ENCODE data around the gene WDR47. TPM values are rescaled to one million over a fixed set of nuclear protein-coding genes. Genes with fewer than 3 reads are reported as not detected.

WDR47 gene
- total RNA-seq, 2 experiments from 2014 or later = 16.2 to 18.7 TPM

DNA sequence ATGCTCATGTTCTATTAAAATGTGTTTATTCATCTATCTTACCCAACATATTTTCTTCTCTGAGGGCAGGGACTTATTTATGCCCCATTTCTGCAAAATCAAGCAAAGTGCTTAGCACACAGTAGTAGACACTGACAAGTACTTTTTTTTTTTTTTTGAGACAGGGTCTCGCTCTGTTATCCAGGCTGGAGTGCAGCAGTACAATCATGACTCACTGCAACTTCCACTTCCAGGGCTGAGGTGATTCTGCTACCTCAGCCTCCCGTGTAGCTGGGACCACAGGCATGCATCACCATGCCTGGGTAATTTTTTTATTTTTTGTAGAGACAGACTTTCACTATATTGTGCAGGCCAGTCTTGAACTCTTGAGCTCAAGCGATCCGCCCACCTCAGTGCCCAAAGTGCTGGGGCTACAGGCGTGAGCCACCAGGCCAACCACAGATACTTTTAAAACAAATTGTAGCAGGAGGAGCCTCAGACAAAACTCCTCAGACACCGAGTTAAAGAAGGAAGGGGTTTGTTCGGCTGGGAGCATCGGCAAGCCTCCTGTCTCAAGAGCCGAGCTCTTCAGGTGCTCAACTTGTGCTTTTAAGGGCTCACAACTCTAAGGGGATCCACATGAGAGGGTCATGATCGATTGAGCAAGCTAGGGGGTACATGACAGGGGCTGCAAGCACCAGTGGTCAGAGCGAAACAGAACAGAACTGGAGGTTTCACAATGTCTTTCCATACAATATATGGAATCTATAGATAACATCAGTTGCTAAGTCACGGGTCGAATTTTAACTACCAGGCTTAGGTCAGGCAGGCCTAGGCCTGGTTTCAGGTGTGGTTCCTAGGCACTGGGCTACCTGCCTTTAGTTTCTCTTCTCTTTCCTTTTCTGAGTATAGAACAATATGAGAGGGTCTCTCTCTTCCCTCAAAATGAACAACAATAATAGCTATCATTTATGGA is 42.9 kb upstream of the WDR47 start:
- POLR2A ChIA-PET = interaction anchor here (1.5 to 2.3 kb wide), 2 partner anchors 15 kb away, joined by 5 to 6 read pairs; no protein-coding TSS in a partner anchor
- TF ChIP-seq CTCF (IDR thresholded peaks at IDR 0.05) = no peak
- Mint-ChIP-seq H3K27me3 (no peaks in the 10 kb centered on the region), H3K27ac (no peak overlapping the region), H3K36me3 (ENCODE audit: low read depth) (no peaks in the 10 kb centered on the region), H3K4me1 (ENCODE audit: low read depth) (no peaks in the 10 kb centered on the region), H3K9me3 (no peaks in the 10 kb centered on the region), H3K4me3 (no peak overlapping the region)
- H3K36me3 ChIP-seq (ENCODE audit: insufficient read depth, low read length) = no peaks in the 10 kb centered on the region
- H3K9me3 ChIP-seq (ENCODE audit: control insufficient read depth in 1 of 2, insufficient read depth in 1 of 2, low read length in 2 of 2) = peaks cover 0 to 8% of the 10 kb centered on the region in 2 experiments
- no peak overlapping the region for H3K27ac ChIP-seq (ENCODE audit: low read depth in 1 of 2, low read length in 2 of 2)
- H3K4me1 ChIP-seq (ENCODE audit: insufficient read depth, low read length) = peaks cover 3% of the 10 kb centered on the region
- CTCF ChIA-PET = interaction anchor here (0.5 to 2.4 kb wide), 2 partner anchors 15 kb away, joined by 3 to 8 read pairs; no protein-coding TSS in a partner anchor
- ATAC-seq (ENCODE audit: poor library complexity) (no peak), DNase-seq (no peak)
- H3K27me3 ChIP-seq (ENCODE audit: control insufficient read depth in 1 of 2, insufficient read depth in 2 of 2, low read length in 2 of 2) = no peaks in the 10 kb centered on the region
- intact Hi-C loops (cut with DNase I, micrococcal nuclease) = no loop called here
- no peak overlapping the region for H3K4me3 ChIP-seq (ENCODE audit: low read length)

- no peak for TF ChIP-seq CTCF (IDR thresholded peaks at IDR 0.05)
- DNase-seq = no peak
- H3K9me3 ChIP-seq (ENCODE audit: control insufficient read depth in 1 of 2, insufficient read depth in 1 of 2, low read length in 2 of 2) = peaks cover 0 to 4% of the 10 kb centered on the region in 2 experiments
- ChIA-PET POLR2A (interaction anchor here (1.5 kb wide), 1 partner anchor 16 kb away, joined by 5 read pairs; no protein-coding TSS in a partner anchor), CTCF (no interaction called here)
- Mint-ChIP-seq H3K9me3 (no peaks in the 10 kb centered on the region), H3K4me3 (no peak overlapping the region), H3K27me3 (no peaks in the 10 kb centered on the region), H3K4me1 (ENCODE audit: low read depth) (no peaks in the 10 kb centered on the region), H3K27ac (no peak overlapping the region), H3K36me3 (ENCODE audit: low read depth) (no peaks in the 10 kb centered on the region)
- no peak overlapping the region for H3K4me3 ChIP-seq (ENCODE audit: low read length)
- H3K4me1 ChIP-seq (ENCODE audit: insufficient read depth, low read length) = no peaks in the 10 kb centered on the region
- no peaks in the 10 kb centered on the region for H3K36me3 ChIP-seq (ENCODE audit: insufficient read depth, low read length)
- intact Hi-C loops (cut with DNase I, micrococcal nuclease) = no loop called here
- ATAC-seq (ENCODE audit: poor library complexity) = no peak
- H3K27ac ChIP-seq (ENCODE audit: low read depth in 1 of 2, low read length in 2 of 2) = no peak overlapping the region
- H3K27me3 ChIP-seq (ENCODE audit: control insufficient read depth in 1 of 2, insufficient read depth in 2 of 2, low read length in 2 of 2) = no peaks in the 10 kb centered on the region
Measured at GRCh38 chr1:109083923-109084322, 42.0 kb upstream of the WDR47 start.

GRCh38 chr1:109083501-109083900 is 41.6 kb upstream of the WDR47 start:
- H3K36me3 Mint-ChIP-seq (ENCODE audit: low read depth) = no peaks in the 10 kb centered on the region
- TF ChIP-seq CTCF (IDR thresholded peaks at IDR 0.05) = no peak
- Histone ChIP-seq H3K27me3 (ENCODE audit: control insufficient read depth in 1 of 2, insufficient read depth in 2 of 2, low read length in 2 of 2) (no peaks in the 10 kb centered on the region), H3K36me3 (ENCODE audit: insufficient read depth, low read length) (no peaks in the 10 kb centered on the region), H3K4me3 (ENCODE audit: low read length) (no peak overlapping the region), H3K9me3 (ENCODE audit: control insufficient read depth in 1 of 2, insufficient read depth in 1 of 2, low read length in 2 of 2) (no peaks in the 10 kb centered on the region), H3K4me1 (ENCODE audit: insufficient read depth, low read length) (no peaks in the 10 kb centered on the region), H3K27ac (ENCODE audit: low read depth in 1 of 2, low read length in 2 of 2) (no peak overlapping the region)
- intact Hi-C loops (cut with DNase I, micrococcal nuclease) = no loop called here
- ATAC-seq (ENCODE audit: poor library complexity) (no peak), DNase-seq (no peak)
- no peaks in the 10 kb centered on the region for H3K27me3 Mint-ChIP-seq
- no peak overlapping the region for H3K27ac Mint-ChIP-seq
- ChIA-PET CTCF (no interaction called here), POLR2A (interaction anchor here (1.5 kb wide), 1 partner anchor 17 kb away, joined by 5 read pairs; no protein-coding TSS in a partner anchor)
- no peaks in the 10 kb centered on the region for H3K9me3 Mint-ChIP-seq
- H3K4me3 Mint-ChIP-seq = no peak overlapping the region
- no peaks in the 10 kb centered on the region for H3K4me1 Mint-ChIP-seq (ENCODE audit: low read depth)

All from CD4-positive, alpha-beta T cell (primary cell).